Lung microvascular endothelial cell (primary cell): ENCODE measurements around the gene ASIC3. TPM values are rescaled to one million over a fixed set of nuclear protein-coding genes. Genes with fewer than 3 reads are reported as not detected.
"Not testable (repeated sequence)": the region's sequence is repeated elsewhere in the genome, so short reads cannot be mapped to it uniquely, and the experiment has no call there.

ENCODE experiments used
- DNase-seq, 2 donors: peaks; one replicate each; pipeline versions ENCODE4 v3.0.0 to v3.0.0-alpha.2; 2010; ENCODE audit warnings: low read depth in 2 of 2
- total RNA-seq: library from RNA; depleted of rRNA; stranded (reverse); fragments of >200 nt; gene quantifications from 2 replicates; pipeline ENCODE4 v1.2.1, GENCODE V29; 2014

Gene ASIC3
- total RNA-seq, 1 donor from 2014 or later, result 0.40 TPM

GRCh38 chr7:151032936-151033863, 15.1 kb upstream of the ASIC3 start:
- DNase-seq, result no peak

DNA sequence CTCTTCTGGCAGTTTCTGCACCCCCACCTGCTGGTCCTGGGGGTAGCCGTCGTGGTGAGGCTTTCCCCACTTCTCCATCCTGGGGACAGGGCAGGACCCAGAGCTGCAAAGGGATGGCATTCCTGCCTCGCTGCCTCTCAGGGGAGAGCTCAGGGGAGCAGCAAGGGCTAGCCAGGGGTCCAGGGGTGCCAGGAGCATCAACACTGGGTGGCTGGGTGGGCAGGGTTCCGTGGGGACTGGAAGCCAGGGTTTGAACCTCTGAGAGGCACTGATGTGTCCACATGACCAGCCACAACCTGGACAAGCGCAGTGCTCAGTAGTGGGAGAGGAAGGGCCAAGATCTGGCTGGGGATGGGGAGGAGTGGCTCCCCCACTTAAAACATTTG, 14.5 kb upstream of the ASIC3 start:
- no peak for DNase-seq

DNA sequence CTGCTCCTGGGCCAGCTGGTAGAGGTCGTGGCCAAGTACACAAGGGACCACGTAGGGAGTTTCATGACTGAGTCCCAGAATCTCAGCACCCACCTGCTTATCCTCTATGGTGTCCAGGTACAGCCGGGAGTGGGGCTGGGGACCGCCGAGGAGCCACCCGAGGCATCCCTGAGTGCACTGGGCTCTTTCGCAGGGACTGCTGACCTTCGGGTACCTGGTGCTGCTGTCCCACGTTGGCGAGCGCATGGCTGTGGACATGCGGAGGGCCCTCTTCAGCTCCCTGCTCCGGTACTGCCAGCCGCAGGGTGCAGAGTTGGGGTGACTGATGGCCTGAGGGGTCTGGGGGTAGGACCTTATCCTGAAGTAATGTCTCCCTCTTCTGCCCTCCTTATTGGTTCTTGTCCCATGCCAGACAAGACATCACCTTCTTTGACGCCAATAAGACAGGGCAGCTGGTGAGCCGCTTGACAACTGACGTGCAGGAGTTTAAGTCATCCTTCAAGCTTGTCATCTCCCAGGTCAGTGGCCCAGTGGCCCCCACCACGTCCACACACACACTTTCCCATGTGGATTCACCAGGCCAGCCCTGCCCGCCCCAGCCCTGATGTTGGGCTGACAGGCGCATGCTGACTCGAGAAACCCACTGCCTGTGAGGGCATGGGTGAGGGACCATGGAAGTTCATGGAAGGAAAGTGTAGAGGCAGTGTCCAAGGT, 13.9 kb upstream of the ASIC3 start:
- DNase-seq, result no peak

- DNase-seq, result no peak
Measured at GRCh38 chr7:151035026-151035717, 13.2 kb upstream of the ASIC3 start.

DNA sequence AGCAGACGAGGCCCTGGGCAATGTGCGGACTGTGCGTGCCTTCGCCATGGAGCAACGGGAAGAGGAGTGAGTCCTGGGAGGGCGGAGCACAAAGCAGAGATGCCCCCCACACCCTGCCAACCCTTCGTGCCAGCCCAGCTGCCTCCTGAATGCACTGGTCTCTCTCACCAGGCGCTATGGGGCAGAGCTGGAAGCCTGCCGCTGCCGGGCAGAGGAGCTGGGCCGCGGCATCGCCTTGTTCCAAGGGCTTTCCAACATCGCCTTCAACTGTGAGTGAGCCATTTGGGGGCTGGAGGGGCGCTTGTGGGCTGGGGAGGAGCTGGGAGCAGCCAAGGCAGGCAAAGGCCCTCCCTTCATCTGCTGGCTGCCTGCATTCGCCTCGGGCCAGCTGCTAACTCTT, 12.4 kb upstream of the ASIC3 start:
- no peak for DNase-seq

GRCh38 chr7:151038951-151039849, 9.1 kb upstream of the ASIC3 start:
- peak; percentile 81 to 96 for DNase-seq

GRCh38 chr7:151039850-151040548, 8.3 kb upstream of the ASIC3 start:
- DNase-seq, result peak in 1 of 2 donors; percentile 32

DNA sequence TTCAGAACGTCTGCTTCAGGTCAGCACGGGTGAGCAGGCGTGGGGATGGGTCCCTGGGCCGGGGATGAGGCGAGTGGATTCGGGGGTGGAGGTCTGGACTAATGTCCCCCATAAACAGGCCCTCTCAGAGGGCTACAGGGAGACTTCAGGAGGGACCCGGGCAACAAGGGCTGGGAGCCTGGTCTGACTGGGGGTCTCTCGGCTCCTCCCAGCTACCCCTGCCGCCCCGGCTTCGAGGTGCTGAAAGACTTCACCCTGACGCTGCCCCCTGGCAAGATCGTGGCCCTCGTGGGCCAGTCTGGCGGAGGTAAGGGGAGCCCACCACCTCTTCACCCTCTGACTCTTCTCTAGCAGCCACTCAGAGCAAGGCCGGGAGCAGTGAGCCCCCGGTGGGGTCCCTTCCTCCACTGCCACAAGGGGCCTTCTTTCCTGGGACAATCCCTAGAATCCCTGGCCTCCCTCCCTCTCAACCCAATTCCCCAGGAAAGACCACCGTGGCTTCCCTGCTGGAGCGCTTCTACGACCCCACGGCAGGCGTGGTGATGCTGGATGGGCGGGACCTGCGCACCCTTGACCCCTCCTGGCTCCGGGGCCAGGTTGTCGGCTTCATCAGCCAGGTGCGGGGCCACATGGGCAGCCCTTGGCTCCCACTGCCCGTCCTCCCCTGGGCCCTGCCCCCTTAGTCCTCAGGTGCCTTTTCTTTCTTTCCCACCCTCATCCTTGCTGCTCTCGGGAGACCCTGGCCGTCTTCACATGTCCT, 7.5 kb upstream of the ASIC3 start:
- no peak for DNase-seq

- DNase-seq, result not testable (repeated sequence)
Measured at GRCh38 chr7:151043449-151043848, 4.9 kb upstream of the ASIC3 start.

- DNase-seq, result no peak
Measured at GRCh38 chr7:151043959-151044358, 4.4 kb upstream of the ASIC3 start.

DNA sequence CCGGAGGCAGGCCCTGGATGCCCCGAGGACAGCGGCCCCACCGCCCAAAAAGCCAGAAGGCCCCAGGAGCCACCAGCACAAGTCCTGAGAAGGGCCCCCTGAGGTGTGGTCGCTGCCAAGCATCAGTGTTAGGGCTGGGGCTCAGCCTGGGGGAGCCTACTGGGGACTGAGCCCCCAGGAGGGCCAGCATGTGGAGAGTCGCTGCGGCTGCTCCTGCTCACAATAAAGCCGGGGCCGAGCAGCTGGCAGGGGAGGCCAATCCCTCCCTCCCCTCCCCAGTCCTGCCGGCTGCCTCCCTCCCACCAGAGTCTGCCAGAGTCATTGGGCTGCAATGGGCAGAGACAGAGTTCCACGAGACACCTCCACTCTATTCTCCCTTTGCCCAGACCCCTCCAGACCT, 3.1 kb upstream of the ASIC3 start:
- DNase-seq, result no peak

DNA sequence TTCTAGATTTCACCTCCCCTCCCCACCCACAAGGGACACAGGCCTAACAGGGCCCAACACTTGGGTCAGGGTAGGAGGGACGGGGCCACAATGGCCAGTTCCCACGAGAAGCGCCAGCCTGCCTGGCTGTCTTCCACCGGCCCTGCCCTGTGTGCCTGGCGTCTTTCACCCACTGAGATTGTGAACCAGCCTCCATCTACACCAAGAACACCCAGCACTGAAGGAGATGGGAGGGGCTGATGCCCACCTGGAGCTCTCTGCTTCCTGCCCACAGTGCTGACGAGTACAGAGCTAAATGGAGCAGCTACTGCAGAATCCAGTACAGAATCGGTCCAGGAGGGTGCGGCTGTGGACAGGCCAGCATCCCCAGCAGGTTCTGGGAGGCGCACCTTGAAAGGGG, 2.4 kb upstream of the ASIC3 start:
- DNase-seq, result no peak

DNA sequence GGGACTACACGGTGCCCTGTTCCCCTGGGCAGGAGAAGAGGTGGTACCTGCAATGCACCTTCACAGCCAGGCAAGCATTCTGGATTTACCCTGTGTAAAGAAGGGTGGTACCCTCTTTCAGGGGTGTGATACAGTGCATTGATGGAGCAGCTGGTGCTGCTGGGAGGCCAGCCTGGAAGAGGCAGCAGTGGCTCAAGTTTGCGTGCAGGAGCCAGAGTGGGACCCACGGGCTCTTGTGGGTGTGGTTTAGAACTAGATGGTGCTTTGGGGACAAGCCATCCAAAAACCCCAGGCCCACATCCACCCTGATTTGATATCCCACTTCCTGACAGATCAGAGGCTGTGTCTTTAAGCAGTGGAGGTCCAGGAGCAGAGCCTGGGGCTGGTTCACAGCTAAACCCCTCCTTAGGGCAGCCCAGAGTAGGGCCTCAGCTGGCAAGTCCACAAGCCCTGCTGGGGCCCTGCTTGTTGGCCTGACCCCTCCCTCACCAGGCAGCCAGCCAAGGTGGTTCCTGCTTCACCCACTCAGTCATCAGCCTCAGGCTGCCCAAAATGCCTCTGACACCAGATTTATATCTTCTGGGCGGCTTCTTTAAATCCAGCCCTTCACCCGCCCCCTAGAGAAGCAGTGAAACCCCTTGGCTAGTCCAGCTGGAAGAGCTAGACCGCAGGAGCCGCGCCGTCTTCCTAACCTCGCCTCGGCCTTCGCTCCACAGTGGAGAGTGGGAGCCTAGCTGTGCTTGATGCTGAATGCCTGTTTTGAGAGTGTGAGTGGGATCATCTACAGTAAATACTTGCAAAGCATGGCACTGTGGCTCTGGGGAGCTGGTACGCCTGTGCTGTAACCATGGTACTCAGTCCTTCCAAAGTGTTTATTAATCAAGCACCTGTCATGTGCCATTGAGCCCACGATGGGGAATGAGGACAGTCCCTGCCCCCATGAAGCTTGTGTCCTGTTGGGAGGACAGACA, 1.4 kb upstream of the ASIC3 start:
- peak in 1 of 2 donors; percentile 25 for DNase-seq

DNA sequence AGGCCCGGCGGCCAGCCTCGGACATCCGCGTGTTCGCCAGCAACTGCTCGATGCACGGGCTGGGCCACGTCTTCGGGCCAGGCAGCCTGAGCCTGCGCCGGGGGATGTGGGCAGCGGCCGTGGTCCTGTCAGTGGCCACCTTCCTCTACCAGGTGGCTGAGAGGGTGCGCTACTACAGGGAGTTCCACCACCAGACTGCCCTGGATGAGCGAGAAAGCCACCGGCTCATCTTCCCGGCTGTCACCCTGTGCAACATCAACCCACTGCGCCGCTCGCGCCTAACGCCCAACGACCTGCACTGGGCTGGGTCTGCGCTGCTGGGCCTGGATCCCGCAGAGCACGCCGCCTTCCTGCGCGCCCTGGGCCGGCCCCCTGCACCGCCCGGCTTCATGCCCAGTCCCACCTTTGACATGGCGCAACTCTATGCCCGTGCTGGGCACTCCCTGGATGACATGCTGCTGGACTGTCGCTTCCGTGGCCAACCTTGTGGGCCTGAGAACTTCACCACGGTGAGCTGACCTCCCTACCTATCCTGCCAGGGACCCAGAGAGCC, 656 bp downstream of the ASIC3 start:
- no peak for DNase-seq

DNA sequence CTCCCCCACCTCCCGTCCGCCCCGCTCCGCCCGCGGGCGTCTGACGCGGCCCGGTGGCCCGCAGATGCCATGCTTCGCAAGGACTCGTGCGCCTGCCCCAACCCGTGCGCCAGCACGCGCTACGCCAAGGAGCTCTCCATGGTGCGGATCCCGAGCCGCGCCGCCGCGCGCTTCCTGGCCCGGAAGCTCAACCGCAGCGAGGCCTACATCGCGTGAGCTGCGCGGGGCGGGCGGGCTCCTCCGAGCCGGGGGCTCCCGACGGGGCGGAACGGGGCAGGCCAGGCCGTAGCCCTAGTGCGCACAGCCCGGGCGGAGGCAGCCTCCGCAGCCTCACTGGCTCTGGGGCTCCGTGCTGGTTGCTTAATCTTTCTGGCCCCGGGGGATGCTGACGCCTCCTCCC, 2.8 kb downstream of the ASIC3 start:
- DNase-seq, result peak; percentile 80 to 85

GRCh38 chr7:151053096-151053495, 4.8 kb downstream of the ASIC3 start:
- no peak for DNase-seq

GRCh38 chr7:151053751-151054150, 5.4 kb downstream of the ASIC3 start:
- DNase-seq, result no peak

DNA sequence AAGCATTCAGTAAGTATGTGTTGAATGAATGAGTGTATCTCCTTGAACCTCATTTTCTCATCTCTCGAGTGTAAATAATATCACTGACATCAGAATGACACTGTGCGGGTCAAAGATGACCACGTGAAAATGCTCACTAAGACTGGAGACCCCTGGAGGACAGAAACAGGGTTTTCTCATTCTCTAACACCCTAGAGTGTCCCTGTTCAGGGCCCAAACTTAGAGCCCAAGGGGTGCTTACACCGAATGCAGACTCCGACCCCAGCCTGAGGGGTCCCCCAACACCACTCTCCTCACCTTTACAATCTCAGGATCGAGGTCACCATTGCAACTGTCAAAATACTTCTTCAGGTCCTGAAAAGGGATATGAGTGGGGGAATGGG, 7.9 kb downstream of the ASIC3 start:
- no peak for DNase-seq
